Endodermal cell (in vitro differentiated cells): Measurements from ENCODE around the gene SLC24A3. TPM values are rescaled to one million over a fixed set of nuclear protein-coding genes. Genes with fewer than 3 reads are reported as not detected.

Experiments used
- DNase-seq: peaks from one replicate; pipeline ENCODE4 v3.0.0-alpha.2; 2017
- H3K27ac ChIP-seq: 2 replicates; pipeline ENCODE4 v1.5.1; 2013; ENCODE audit warnings: mild to moderate bottlenecking, low read depth, low read length, moderate library complexity
- H3K27me3 ChIP-seq: 2 replicates; pipeline ENCODE4 v1.6.1; 2013; ENCODE audit warnings: mild to moderate bottlenecking, low read length, moderate library complexity; ENCODE audit not compliant: insufficient read depth, control insufficient read depth, poor library complexity, severe bottlenecking
- H3K36me3 ChIP-seq: 2 replicates; pipeline ENCODE4 v1.7.0; 2013; ENCODE audit warnings: mild to moderate bottlenecking, low read length, moderate library complexity; ENCODE audit not compliant: control insufficient read depth, insufficient read depth
- H3K4me1 ChIP-seq: one replicate; pipeline ENCODE4 v1.7.0; 2013; ENCODE audit warnings: low read length; ENCODE audit not compliant: control insufficient read depth, insufficient read depth
- H3K4me3 ChIP-seq: 2 replicates; pipeline ENCODE4 v1.5.1; 2013; ENCODE audit warnings: mild to moderate bottlenecking, low read length, moderate library complexity
- H3K9ac ChIP-seq: 2 replicates; pipeline ENCODE4 v1.6.1; 2013; ENCODE audit warnings: mild to moderate bottlenecking, low read length, moderate library complexity; ENCODE audit not compliant: poor library complexity, severe bottlenecking; ENCODE audit errors: extremely low read depth
- H3K9me3 ChIP-seq: 2 replicates; pipeline ENCODE4 v1.6.1; 2013; ENCODE audit warnings: mild to moderate bottlenecking, low read length, moderate library complexity; ENCODE audit not compliant: control insufficient read depth
- H3K27ac Mint-ChIP-seq: 2 replicates; pipeline ENCODE4 v1.8.0; 2020; ENCODE audit warnings: mixed read lengths
- H3K27me3 Mint-ChIP-seq: 2 replicates; pipeline ENCODE4 v1.8.0; 2021; ENCODE audit warnings: mild to moderate bottlenecking, mixed read lengths; ENCODE audit not compliant: insufficient read depth
- H3K36me3 Mint-ChIP-seq: 2 replicates; pipeline ENCODE4 v1.8.0; 2020; ENCODE audit warnings: low read depth, mixed read lengths
- H3K4me1 Mint-ChIP-seq: 2 replicates; pipeline ENCODE4 v1.8.0; 2020; ENCODE audit warnings: mixed read lengths
- H3K4me3 Mint-ChIP-seq: 2 replicates; pipeline ENCODE4 v1.8.0; 2020; ENCODE audit warnings: mild to moderate bottlenecking, moderate library complexity, mixed read lengths
- H3K9me3 Mint-ChIP-seq: 2 replicates; pipeline ENCODE4 v1.8.0; 2020; ENCODE audit warnings: mild to moderate bottlenecking, mixed read lengths
- WGBS, 2 experiments: methylation state at CpG; one replicate each; pipeline versions ENCODE4 v1.1.5 to v1.1.7; 2013; ENCODE audit warnings: missing lambda C conversion rate in 2 of 2, mixed read lengths in 1 of 2; ENCODE audit not compliant: insufficient coverage in 1 of 2, insufficient read length in 1 of 2; 5-methylcytosine and 5-hydroxymethylcytosine counted together
- total RNA-seq, 2 donors: library from RNA; stranded (reverse); fragmentation: NEBNext Ultra II Directional in 1 of 2; extraction: Animal tissue kit (Norgen Biotek cat#: 25700) in 1 of 2; gene quantifications; 2 replicates in 1 of 2; 3 replicates in 1 of 2; pipeline ENCODE4 v1.2.1, GENCODE V29; 2021
- TF ChIP-seq, protein P1 (sequence below): fragments of 200-600 bp; sonication (generic); conservative IDR thresholded peaks from 2 replicates; pipeline ENCODE4 v1.5.0; 2021; ENCODE audit warnings: antibody characterized with exemption, mild to moderate bottlenecking

Gene SLC24A3
- total RNA-seq, 2 donors from 2014 or later, result 1.5 to 1.8 TPM

DNA sequence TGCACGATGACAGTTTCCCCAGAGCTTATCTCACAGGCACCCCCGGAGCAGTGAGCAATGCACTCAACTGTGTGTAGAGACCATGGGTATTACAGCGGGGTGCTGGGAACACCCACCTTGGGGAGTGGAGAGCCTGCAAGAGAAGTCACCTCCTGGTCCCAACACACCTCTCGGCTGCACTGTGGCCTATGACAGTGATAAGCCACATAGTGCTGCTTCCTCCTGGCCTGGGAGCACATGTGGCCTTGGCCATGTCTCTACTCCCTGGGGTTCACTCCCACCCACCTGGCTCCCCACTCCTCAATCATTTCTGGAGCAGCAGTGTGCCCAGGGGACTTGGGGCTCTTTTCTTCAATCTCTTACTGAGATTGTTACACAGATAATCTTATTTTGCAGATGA is 77.0 kb downstream of the SLC24A3 start:
- Histone ChIP-seq H3K9me3 (no peaks in the 10 kb centered on the region), H3K4me3 (no peak overlapping the region), H3K36me3 (no peaks in the 10 kb centered on the region), H3K27ac (no peak overlapping the region), H3K9ac (no peak overlapping the region), H3K4me1 (no peaks in the 10 kb centered on the region), H3K27me3 (no peaks in the 10 kb centered on the region)
- TF ChIP-seq, protein P1, sequence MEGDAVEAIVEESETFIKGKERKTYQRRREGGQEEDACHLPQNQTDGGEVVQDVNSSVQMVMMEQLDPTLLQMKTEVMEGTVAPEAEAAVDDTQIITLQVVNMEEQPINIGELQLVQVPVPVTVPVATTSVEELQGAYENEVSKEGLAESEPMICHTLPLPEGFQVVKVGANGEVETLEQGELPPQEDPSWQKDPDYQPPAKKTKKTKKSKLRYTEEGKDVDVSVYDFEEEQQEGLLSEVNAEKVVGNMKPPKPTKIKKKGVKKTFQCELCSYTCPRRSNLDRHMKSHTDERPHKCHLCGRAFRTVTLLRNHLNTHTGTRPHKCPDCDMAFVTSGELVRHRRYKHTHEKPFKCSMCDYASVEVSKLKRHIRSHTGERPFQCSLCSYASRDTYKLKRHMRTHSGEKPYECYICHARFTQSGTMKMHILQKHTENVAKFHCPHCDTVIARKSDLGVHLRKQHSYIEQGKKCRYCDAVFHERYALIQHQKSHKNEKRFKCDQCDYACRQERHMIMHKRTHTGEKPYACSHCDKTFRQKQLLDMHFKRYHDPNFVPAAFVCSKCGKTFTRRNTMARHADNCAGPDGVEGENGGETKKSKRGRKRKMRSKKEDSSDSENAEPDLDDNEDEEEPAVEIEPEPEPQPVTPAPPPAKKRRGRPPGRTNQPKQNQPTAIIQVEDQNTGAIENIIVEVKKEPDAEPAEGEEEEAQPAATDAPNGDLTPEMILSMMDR, result no peak
- Mint-ChIP-seq H3K27me3 (peaks cover 1% of the 10 kb centered on the region), H3K27ac (no peak overlapping the region), H3K4me1 (no peaks in the 10 kb centered on the region), H3K4me3 (no peak overlapping the region), H3K36me3 (no peaks in the 10 kb centered on the region), H3K9me3 (no peaks in the 10 kb centered on the region)
- DNase-seq, result no peak
- 93 to 96% methylated on average over 3 to 4 of the region's 4 CpGs for WGBS, 2 experiments

DNA sequence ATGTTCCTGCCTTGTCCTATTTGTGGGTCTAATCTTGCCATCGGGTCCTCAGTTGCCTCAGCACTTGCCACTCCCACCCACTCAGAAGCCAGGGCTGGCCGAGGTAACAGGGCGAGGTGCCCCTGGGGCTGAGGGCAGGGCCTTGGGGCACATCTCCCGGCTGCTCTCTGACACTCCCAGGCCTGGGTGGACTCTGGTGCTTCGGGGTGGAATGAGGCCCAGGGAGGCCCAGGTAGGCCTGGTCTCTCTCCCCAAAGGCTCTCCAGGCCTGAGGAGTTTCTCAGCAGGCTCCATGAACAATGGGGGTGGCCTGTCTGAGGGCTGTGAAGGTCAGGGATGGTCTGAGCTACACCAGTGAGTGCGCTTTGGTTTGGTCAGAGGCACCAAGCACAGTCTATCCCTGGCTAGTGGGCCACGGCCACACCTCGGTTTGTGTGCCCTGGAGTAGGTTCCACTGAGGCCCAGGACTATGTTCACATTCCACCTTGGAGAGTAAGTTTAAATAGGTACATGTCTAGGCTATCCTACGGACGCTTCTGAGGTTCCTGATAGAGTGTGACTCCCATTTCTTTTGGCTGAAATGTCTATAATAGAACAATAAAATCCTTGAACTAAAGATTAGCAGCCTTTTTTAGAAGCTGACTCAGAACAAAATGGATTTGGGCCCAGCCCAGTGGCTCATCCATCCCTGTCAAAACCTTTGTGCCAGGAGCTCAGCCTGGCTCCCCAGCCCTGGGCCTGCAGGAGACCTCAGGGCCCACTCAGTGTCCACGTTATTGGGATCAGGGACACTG is 78.8 kb downstream of the SLC24A3 start:
- H3K27ac ChIP-seq, result no peak overlapping the region
- WGBS, 2 experiments, result 89 to 100% methylated on average over 2 to 11 of the region's 11 CpGs
- no peaks in the 10 kb centered on the region for H3K4me1 ChIP-seq
- no peaks in the 10 kb centered on the region for H3K9me3 Mint-ChIP-seq
- no peaks in the 10 kb centered on the region for H3K27me3 ChIP-seq
- H3K36me3 Mint-ChIP-seq, result no peaks in the 10 kb centered on the region
- H3K36me3 ChIP-seq, result no peaks in the 10 kb centered on the region
- no peak overlapping the region for H3K4me3 ChIP-seq
- no peak for DNase-seq
- no peaks in the 10 kb centered on the region for H3K4me1 Mint-ChIP-seq
- H3K9me3 ChIP-seq, result no peaks in the 10 kb centered on the region
- no peak overlapping the region for H3K9ac ChIP-seq
- TF ChIP-seq, protein P1, result no peak
- peaks cover 2% of the 10 kb centered on the region for H3K27me3 Mint-ChIP-seq
- H3K4me3 Mint-ChIP-seq, result no peak overlapping the region
- H3K27ac Mint-ChIP-seq, result no peak overlapping the region

DNA sequence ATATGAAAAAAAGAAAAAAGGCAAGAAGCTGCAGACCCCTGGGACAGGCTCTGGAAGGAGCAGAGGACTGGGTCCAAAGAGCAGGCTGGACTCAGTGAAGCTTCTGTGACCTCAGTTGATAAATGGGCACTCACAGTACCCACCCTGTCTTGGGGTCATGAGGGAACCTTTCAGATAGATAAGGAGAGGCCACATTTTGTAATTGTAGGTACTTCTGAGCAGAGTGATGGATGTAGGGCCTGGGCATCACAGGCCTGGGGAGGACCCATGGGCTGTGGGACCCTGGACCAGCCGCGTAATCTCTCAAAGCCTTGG is 79.3 kb downstream of the SLC24A3 start:
- H3K9me3 ChIP-seq, result no peaks in the 10 kb centered on the region
- H3K4me1 Mint-ChIP-seq, result no peaks in the 10 kb centered on the region
- H3K4me1 ChIP-seq, result no peaks in the 10 kb centered on the region
- H3K27ac Mint-ChIP-seq, result no peak overlapping the region
- no peak for DNase-seq
- H3K4me3 Mint-ChIP-seq, result no peak overlapping the region
- no peak overlapping the region for H3K27ac ChIP-seq
- no peak overlapping the region for H3K9ac ChIP-seq
- no peaks in the 10 kb centered on the region for H3K9me3 Mint-ChIP-seq
- TF ChIP-seq, protein P1, result no peak
- WGBS, 2 experiments, result 98% methylated on average over 2 of the region's 2 CpGs; no CpG with 5 or more reads in 1 of the 2 experiments
- H3K27me3 Mint-ChIP-seq, result peaks cover 3% of the 10 kb centered on the region
- no peaks in the 10 kb centered on the region for H3K36me3 ChIP-seq
- H3K4me3 ChIP-seq, result no peak overlapping the region
- no peaks in the 10 kb centered on the region for H3K36me3 Mint-ChIP-seq
- no peaks in the 10 kb centered on the region for H3K27me3 ChIP-seq
